ENCODE results near the gene ASIP. TPM values are rescaled to one million over a fixed set of nuclear protein-coding genes. Genes with fewer than 3 reads are reported as not detected.

The ASIP gene
- total and polyA plus RNA-seq, 2 of the 13 experiments (the other 11 are each of a cell fraction or from before 2014, with no cell fraction given): not detected

DNA sequence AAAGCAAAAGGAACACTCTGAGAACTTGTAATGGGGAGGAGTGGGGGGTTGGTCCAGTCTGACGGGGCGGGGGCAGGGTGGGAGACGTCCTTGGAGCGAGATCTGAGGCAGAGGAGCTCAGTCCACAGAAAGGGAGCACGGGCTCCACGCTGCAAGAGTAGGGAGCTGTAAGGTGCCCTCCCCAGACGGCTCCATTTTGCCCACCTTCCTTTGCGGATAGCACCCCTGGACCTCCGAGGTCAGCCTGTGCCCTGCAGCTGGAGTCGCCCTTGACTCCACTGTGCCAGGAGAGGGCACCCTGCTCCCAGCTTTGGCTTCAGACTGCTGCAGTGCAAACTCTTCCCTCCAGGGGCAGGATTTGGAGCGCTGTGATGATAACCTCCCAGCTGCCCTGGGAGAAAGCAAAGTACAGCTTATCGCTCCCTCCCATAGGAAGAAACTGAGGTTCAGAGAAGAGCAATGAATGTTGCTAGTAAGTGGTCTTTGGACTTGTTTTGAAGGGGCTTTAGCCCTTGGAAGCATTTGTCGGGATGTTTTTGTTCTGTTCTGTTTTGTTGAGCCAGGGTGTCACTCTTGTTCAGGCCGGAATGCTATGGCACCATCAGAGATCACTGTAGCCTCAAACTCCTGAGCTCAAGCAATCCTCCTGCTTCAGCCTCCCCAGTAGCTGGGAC is 71.5 kb downstream of the ASIP start (continued):
- TF ChIP-seq GABPB1 (CRISPR knock-in tag; IDR thresholded peaks at IDR 0.05) (peak; percentile 67), HDAC6 (IDR thresholded peaks at IDR 0.05; ENCODE audit: low read depth, low read length) (no peak), KDM6A (CRISPR knock-in tag; IDR thresholded peaks at IDR 0.05; ENCODE audit: low read depth) (no peak), YEATS4 (CRISPR knock-in tag; IDR thresholded peaks at IDR 0.05; ENCODE audit: borderline replicate concordance) (0 out of 2 replicates have a peak, but pooled peaks have one; percentile 20), NONO (IDR thresholded peaks at IDR 0.05) (no peak), NONO (CRISPR knock-in tag; conservative IDR thresholded peaks at IDR 0.05) (peak; percentile 94), CC2D1A (CRISPR knock-in tag; IDR thresholded peaks at IDR 0.05) (no peak), MBD4 (IDR thresholded peaks at IDR 0.05; ENCODE audit: borderline replicate concordance, low read length) (no peak), TBX2 (CRISPR knock-in tag; IDR thresholded peaks at IDR 0.05; ENCODE audit: borderline replicate concordance) (peak; percentile 76; the same call in 1 of the 2 replicates), FLYWCH1 (CRISPR knock-in tag; IDR thresholded peaks at IDR 0.05) (no peak)
- TF ChIP-seq, protein P1, sequence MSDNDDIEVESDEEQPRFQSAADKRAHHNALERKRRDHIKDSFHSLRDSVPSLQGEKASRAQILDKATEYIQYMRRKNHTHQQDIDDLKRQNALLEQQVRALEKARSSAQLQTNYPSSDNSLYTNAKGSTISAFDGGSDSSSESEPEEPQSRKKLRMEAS (IDR thresholded peaks at IDR 0.05): peak; percentile 73; the same call in 1 of the 2 replicates
- TF ChIP-seq, protein P2, sequence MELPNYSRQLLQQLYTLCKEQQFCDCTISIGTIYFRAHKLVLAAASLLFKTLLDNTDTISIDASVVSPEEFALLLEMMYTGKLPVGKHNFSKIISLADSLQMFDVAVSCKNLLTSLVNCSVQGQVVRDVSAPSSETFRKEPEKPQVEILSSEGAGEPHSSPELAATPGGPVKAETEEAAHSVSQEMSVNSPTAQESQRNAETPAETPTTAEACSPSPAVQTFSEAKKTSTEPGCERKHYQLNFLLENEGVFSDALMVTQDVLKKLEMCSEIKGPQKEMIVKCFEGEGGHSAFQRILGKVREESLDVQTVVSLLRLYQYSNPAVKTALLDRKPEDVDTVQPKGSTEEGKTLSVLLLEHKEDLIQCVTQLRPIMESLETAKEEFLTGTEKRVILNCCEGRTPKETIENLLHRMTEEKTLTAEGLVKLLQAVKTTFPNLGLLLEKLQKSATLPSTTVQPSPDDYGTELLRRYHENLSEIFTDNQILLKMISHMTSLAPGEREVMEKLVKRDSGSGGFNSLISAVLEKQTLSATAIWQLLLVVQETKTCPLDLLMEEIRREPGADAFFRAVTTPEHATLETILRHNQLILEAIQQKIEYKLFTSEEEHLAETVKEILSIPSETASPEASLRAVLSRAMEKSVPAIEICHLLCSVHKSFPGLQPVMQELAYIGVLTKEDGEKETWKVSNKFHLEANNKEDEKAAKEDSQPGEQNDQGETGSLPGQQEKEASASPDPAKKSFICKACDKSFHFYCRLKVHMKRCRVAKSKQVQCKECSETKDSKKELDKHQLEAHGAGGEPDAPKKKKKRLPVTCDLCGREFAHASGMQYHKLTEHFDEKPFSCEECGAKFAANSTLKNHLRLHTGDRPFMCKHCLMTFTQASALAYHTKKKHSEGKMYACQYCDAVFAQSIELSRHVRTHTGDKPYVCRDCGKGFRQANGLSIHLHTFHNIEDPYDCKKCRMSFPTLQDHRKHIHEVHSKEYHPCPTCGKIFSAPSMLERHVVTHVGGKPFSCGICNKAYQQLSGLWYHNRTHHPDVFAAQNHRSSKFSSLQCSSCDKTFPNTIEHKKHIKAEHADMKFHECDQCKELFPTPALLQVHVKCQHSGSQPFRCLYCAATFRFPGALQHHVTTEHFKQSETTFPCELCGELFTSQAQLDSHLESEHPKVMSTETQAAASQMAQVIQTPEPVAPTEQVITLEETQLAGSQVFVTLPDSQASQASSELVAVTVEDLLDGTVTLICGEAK (IDR thresholded peaks at IDR 0.05): no peak
- TF ChIP-seq, protein P2 (CRISPR knock-in tag; IDR thresholded peaks at IDR 0.05): no peak; the same call in 1 of the 2 replicates
- TF ChIP-seq, protein P3, sequence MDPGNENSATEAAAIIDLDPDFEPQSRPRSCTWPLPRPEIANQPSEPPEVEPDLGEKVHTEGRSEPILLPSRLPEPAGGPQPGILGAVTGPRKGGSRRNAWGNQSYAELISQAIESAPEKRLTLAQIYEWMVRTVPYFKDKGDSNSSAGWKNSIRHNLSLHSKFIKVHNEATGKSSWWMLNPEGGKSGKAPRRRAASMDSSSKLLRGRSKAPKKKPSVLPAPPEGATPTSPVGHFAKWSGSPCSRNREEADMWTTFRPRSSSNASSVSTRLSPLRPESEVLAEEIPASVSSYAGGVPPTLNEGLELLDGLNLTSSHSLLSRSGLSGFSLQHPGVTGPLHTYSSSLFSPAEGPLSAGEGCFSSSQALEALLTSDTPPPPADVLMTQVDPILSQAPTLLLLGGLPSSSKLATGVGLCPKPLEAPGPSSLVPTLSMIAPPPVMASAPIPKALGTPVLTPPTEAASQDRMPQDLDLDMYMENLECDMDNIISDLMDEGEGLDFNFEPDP (CRISPR knock-in tag; conservative IDR thresholded peaks at IDR 0.05): 0 out of 2 replicates have a peak, but pooled peaks have one; percentile 4
- TF ChIP-seq, protein P4, sequence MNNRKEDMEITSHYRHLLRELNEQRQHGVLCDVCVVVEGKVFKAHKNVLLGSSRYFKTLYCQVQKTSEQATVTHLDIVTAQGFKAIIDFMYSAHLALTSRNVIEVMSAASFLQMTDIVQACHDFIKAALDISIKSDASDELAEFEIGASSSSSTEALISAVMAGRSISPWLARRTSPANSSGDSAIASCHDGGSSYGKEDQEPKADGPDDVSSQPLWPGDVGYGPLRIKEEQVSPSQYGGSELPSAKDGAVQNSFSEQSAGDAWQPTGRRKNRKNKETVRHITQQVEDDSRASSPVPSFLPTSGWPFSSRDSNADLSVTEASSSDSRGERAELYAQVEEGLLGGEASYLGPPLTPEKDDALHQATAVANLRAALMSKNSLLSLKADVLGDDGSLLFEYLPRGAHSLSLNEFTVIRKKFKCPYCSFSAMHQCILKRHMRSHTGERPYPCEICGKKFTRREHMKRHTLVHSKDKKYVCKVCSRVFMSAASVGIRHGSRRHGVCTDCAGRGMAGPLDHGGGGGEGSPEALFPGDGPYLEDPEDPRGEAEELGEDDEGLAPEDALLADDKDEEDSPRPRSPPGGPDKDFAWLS (CRISPR knock-in tag; IDR thresholded peaks at IDR 0.05; ENCODE audit: borderline replicate concordance): no peak; the same call in 1 of the 2 replicates
- TF ChIP-seq, protein P5, sequence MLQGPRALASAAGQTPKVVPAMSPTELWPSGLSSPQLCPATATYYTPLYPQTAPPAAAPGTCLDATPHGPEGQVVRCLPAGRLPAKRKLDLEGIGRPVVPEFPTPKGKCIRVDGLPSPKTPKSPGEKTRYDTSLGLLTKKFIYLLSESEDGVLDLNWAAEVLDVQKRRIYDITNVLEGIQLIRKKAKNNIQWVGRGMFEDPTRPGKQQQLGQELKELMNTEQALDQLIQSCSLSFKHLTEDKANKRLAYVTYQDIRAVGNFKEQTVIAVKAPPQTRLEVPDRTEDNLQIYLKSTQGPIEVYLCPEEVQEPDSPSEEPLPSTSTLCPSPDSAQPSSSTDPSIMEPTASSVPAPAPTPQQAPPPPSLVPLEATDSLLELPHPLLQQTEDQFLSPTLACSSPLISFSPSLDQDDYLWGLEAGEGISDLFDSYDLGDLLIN (CRISPR knock-in tag; IDR thresholded peaks at IDR 0.05; ENCODE audit: borderline replicate concordance): 0 out of 2 replicates have a peak, but pooled peaks have one; percentile 7

Data from HepG2 (cell line).